Neural cell (in vitro differentiated cells): Measurements from ENCODE around the gene SLC15A5. TPM values are rescaled to one million over a fixed set of nuclear protein-coding genes. Genes with fewer than 3 reads are reported as not detected.

Experiments used
- H2AFZ ChIP-seq: fragments of 200-600, 300-800 bp; sonication (generic), shearing (Covaris generic); 2 replicates; pipeline ENCODE4 v1.6.0; 2014; ENCODE audit warnings: low read depth, mild to moderate bottlenecking, antibody characterized with exemption, low read length, moderate library complexity
- H3F3A ChIP-seq: fragments of 200-600 bp; shearing (Covaris generic); 2 replicates; pipeline ENCODE4 v1.6.1; 2016; ENCODE audit warnings: mild to moderate bottlenecking, moderate library complexity, mixed read lengths, antibody characterized with exemption, low read length; ENCODE audit not compliant: insufficient read depth, poor library complexity, severe bottlenecking
- H3K27ac ChIP-seq: fragments of 200-600, 300-800 bp; sonication (generic), shearing (Covaris generic); 2 replicates; pipeline ENCODE4 v1.5.1; 2014; ENCODE audit warnings: mild to moderate bottlenecking, low read length, moderate library complexity
- H3K27me3 ChIP-seq: fragments of 300-800, 200-600 bp; sonication (generic), shearing (Covaris generic); 2 replicates; pipeline ENCODE4 v1.6.0; 2014; ENCODE audit warnings: mild to moderate bottlenecking, low read depth, low read length, moderate library complexity; ENCODE audit not compliant: insufficient read depth
- H3K36me3 ChIP-seq: fragments of 300-800, 200-600 bp; sonication (generic), shearing (Covaris generic); 2 replicates; pipeline ENCODE4 v1.5.1; 2014; ENCODE audit warnings: mild to moderate bottlenecking, antibody characterized with exemption, low read length, moderate library complexity; ENCODE audit not compliant: insufficient read depth
- H3K4me2 ChIP-seq: fragments of 300-800, 200-600 bp; sonication (generic), shearing (Covaris generic); 2 replicates; pipeline ENCODE4 v1.6.0; 2014; ENCODE audit warnings: mild to moderate bottlenecking, low read length
- H3K4me3 ChIP-seq: fragments of 300-800, 200-600 bp; sonication (generic), shearing (Covaris generic); 2 replicates; pipeline ENCODE4 v1.5.1; 2014; ENCODE audit warnings: mild to moderate bottlenecking, low read length, moderate library complexity
- H3K79me2 ChIP-seq: fragments of 200-600 bp; shearing (Covaris generic); replicated peaks from 2 replicates; pipeline ENCODE4 v1.6.0; 2014; ENCODE audit warnings: mild to moderate bottlenecking, low read length, moderate library complexity; ENCODE audit not compliant: insufficient read depth
- H3K9ac ChIP-seq: fragments of 300-800, 200-600 bp; sonication (generic), shearing (Covaris generic); 2 replicates; pipeline ENCODE4 v1.6.1; 2016; ENCODE audit warnings: mild to moderate bottlenecking, low read length, mixed read lengths
- H3K9me2 ChIP-seq: fragments of 200-600 bp; shearing (Covaris generic); 2 replicates; pipeline ENCODE4 v1.6.1; 2016; ENCODE audit warnings: mild to moderate bottlenecking, low read length, mixed read lengths; ENCODE audit not compliant: insufficient read depth
- H3K9me3 ChIP-seq: fragments of 200-600, 300-800 bp; sonication (generic), shearing (Covaris generic); 2 replicates; pipeline ENCODE4 v1.6.1; 2016; ENCODE audit warnings: mild to moderate bottlenecking, mixed run types, low read length, moderate library complexity, mixed read lengths
- H4K20me1 ChIP-seq: fragments of 200-600 bp; shearing (Covaris generic); 2 replicates; pipeline ENCODE4 v1.6.1; 2016; ENCODE audit warnings: mild to moderate bottlenecking, mixed run types; ENCODE audit not compliant: insufficient read depth
- CTCF ChIP-seq: fragments of 450-650 bp; IDR thresholded peaks from 2 replicates; pipeline ENCODE4 v1.5.1; 2014; ENCODE audit warnings: antibody characterized with exemption, mild to moderate bottlenecking, moderate library complexity; ENCODE audit not compliant: poor library complexity, severe bottlenecking
- EP300 ChIP-seq: fragments of 450-650 bp; conservative IDR thresholded peaks from 2 replicates; pipeline ENCODE4 v1.6.1; 2014; ENCODE audit warnings: antibody characterized with exemption, mild to moderate bottlenecking, moderate library complexity; ENCODE audit not compliant: poor library complexity, severe bottlenecking
- EZH2 ChIP-seq: fragments of 200-600, 300-800 bp; shearing (Covaris generic), sonication (generic); IDR thresholded peaks from 2 replicates; pipeline ENCODE4 v1.6.1; 2014; ENCODE audit warnings: antibody characterized with exemption, low read length, borderline replicate concordance, mild to moderate bottlenecking; ENCODE audit not compliant: insufficient read depth, poor library complexity, severe bottlenecking
- MXI1 ChIP-seq: fragments of 450-650 bp; conservative IDR thresholded peaks from 2 replicates; pipeline ENCODE4 v1.6.1; 2014; ENCODE audit warnings: antibody characterized with exemption, mild to moderate bottlenecking; ENCODE audit not compliant: poor library complexity, severe bottlenecking
- POLR2AphosphoS5 ChIP-seq: IDR thresholded peaks from 2 replicates; pipeline ENCODE4 v1.6.1; 2012
- RAD21 ChIP-seq: fragments of 450-650 bp; conservative IDR thresholded peaks from 2 replicates; pipeline ENCODE4 v1.6.1; 2014; ENCODE audit warnings: antibody characterized with exemption, mild to moderate bottlenecking, moderate library complexity
- SMC3 ChIP-seq: fragments of 450-650 bp; conservative IDR thresholded peaks from 2 replicates; pipeline ENCODE4 v1.6.1; 2014; ENCODE audit warnings: antibody characterized with exemption, mild to moderate bottlenecking, moderate library complexity; ENCODE audit not compliant: poor library complexity
- TAF1 ChIP-seq: IDR thresholded peaks from 2 replicates; pipeline ENCODE4 v1.6.1; 2012; ENCODE audit warnings: low read depth
- polyA plus RNA-seq: library from polyadenylated mRNA; depleted of rRNA; stranded (reverse); fragments of >200 nt; gene quantifications from 2 replicates; pipeline ENCODE4 v1.2.3, GENCODE V29; 2014
- TF ChIP-seq, protein P1 (sequence below): IDR thresholded peaks from 2 replicates; pipeline ENCODE4 v1.6.1; 2012; ENCODE audit warnings: borderline replicate concordance

SLC15A5 gene
- polyA plus RNA-seq, 1 donor from 2014 or later, result not detected

DNA sequence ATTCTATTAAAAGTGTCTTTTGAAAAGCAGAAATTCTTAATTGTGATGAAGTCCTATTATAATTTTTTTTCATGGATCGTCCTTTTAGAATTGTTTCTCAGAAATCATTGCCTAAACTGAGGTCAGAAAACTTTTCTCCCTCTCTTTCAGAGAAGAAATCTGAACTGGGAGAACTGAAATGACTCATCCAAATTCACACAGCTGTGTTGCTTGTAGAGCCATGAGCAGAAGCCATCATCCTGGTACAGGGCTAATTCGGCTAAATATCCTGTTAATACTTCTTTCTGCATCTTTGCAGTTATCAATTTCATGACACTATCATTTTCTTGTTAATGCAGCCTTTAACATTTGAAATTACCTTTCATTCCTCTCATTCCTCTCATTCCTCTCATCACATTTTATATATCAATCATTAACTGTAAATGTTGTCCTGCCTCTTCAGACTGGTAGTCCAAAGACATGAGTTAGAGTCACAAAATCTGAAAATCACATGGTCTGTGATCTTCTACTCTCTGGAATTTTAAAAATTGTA, 15.5 kb downstream of the SLC15A5 start:
- no peak overlapping the region for H2AFZ ChIP-seq
- no peaks in the 10 kb centered on the region for H4K20me1 ChIP-seq
- TF ChIP-seq POLR2AphosphoS5, result no peak
- H3K27me3 ChIP-seq, result no peaks in the 10 kb centered on the region
- H3K27ac ChIP-seq, result no peak overlapping the region
- no peak overlapping the region for H3K4me2 ChIP-seq
- peaks cover 5% of the 10 kb centered on the region for H3K9me3 ChIP-seq
- H3F3A ChIP-seq, result no peaks in the 10 kb centered on the region
- no peaks in the 10 kb centered on the region for H3K9me2 ChIP-seq
- H3K36me3 ChIP-seq, result no peaks in the 10 kb centered on the region
- no peak overlapping the region for H3K9ac ChIP-seq
- no peak overlapping the region for H3K4me3 ChIP-seq
- H3K79me2 ChIP-seq, result no peaks in the 10 kb centered on the region

GRCh38 chr12:16260206-16260605, 17.3 kb downstream of the SLC15A5 start:
- Histone ChIP-seq H3K27me3 (no peaks in the 10 kb centered on the region), H3K4me3 (no peak overlapping the region), H3K36me3 (no peaks in the 10 kb centered on the region), H2AFZ (no peak overlapping the region), H3K4me2 (no peak overlapping the region), H3F3A (no peaks in the 10 kb centered on the region), H3K79me2 (no peaks in the 10 kb centered on the region), H3K9me3 (peaks cover 5% of the 10 kb centered on the region), H3K9me2 (no peaks in the 10 kb centered on the region), H3K9ac (no peak overlapping the region), H3K27ac (no peak overlapping the region), H4K20me1 (no peaks in the 10 kb centered on the region)
- TF ChIP-seq, protein P1, sequence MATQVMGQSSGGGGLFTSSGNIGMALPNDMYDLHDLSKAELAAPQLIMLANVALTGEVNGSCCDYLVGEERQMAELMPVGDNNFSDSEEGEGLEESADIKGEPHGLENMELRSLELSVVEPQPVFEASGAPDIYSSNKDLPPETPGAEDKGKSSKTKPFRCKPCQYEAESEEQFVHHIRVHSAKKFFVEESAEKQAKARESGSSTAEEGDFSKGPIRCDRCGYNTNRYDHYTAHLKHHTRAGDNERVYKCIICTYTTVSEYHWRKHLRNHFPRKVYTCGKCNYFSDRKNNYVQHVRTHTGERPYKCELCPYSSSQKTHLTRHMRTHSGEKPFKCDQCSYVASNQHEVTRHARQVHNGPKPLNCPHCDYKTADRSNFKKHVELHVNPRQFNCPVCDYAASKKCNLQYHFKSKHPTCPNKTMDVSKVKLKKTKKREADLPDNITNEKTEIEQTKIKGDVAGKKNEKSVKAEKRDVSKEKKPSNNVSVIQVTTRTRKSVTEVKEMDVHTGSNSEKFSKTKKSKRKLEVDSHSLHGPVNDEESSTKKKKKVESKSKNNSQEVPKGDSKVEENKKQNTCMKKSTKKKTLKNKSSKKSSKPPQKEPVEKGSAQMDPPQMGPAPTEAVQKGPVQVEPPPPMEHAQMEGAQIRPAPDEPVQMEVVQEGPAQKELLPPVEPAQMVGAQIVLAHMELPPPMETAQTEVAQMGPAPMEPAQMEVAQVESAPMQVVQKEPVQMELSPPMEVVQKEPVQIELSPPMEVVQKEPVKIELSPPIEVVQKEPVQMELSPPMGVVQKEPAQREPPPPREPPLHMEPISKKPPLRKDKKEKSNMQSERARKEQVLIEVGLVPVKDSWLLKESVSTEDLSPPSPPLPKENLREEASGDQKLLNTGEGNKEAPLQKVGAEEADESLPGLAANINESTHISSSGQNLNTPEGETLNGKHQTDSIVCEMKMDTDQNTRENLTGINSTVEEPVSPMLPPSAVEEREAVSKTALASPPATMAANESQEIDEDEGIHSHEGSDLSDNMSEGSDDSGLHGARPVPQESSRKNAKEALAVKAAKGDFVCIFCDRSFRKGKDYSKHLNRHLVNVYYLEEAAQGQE, result no peak
- TF ChIP-seq CTCF (no peak), SMC3 (no peak), EZH2 (no peak), EP300 (no peak), MXI1 (no peak), TAF1 (no peak), RAD21 (no peak), POLR2AphosphoS5 (no peak)

DNA sequence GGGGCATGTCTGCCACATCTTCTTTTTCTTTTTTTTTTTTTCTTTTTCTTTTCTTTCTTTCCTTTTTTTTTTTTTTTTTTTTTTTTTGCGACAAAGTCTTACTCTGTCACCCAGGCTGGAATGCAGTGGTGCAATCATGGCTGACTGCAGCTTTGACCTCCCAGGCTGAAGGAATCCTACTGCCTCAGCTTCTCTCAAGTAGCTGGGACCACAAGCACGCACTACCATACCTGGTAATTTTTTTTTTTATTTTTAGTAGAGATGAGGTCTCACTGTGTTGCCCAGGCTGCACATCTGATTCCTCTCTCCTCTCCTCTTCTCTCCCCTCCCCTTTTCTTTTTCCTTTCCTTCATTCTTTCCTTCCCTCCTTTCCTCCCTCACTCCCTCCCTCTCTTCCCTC, 18.5 kb downstream of the SLC15A5 start:
- Histone ChIP-seq H3K9ac (no peak overlapping the region), H2AFZ (no peak overlapping the region)
- TF ChIP-seq TAF1 (no peak), EZH2 (no peak), SMC3 (no peak), POLR2AphosphoS5 (no peak), RAD21 (no peak)

More for the DNA sequence above, 18.5 kb downstream of the SLC15A5 start:
- no peaks in the 10 kb centered on the region for H3K79me2 ChIP-seq
- no peaks in the 10 kb centered on the region for H3K9me2 ChIP-seq
- no peaks in the 10 kb centered on the region for H3K36me3 ChIP-seq
- no peaks in the 10 kb centered on the region for H3F3A ChIP-seq
- H3K4me3 ChIP-seq, result no peak overlapping the region
- peaks cover 4% of the 10 kb centered on the region for H3K9me3 ChIP-seq
- H3K4me2 ChIP-seq, result no peak overlapping the region
- no peaks in the 10 kb centered on the region for H3K27me3 ChIP-seq
- no peak overlapping the region for H3K27ac ChIP-seq
- H4K20me1 ChIP-seq, result no peaks in the 10 kb centered on the region
